Karpas-422 (cell line): ENCODE results near the gene SCN5A. TPM values are rescaled to one million over a fixed set of nuclear protein-coding genes. Genes with fewer than 3 reads are reported as not detected.

Experiments used
- DNase-seq: peaks from one replicate; pipeline ENCODE4 v3.0.0-alpha.2; 2015
- H2AFZ ChIP-seq: fragments of 200-600 bp; sonication (generic); 2 replicates; pipeline ENCODE4 v1.6.1; 2014; ENCODE audit warnings: antibody characterized with exemption, low read length, mixed read lengths
- H3K27ac ChIP-seq: fragments of 200-600 bp; sonication (generic); 2 replicates; pipeline ENCODE4 v1.5.1; 2014; ENCODE audit warnings: mild to moderate bottlenecking, low read length, moderate library complexity
- H3K27me3 ChIP-seq: fragments of 200-600 bp; sonication (generic); 2 replicates; pipeline ENCODE4 v1.6.1; 2014; ENCODE audit warnings: low read length, mixed read lengths
- H3K36me3 ChIP-seq: fragments of 200-600 bp; sonication (generic); 2 replicates; pipeline ENCODE4 v1.6.1; 2014; ENCODE audit warnings: low read length, mixed read lengths; ENCODE audit not compliant: insufficient read depth
- H3K4me1 ChIP-seq: fragments of 200-600 bp; sonication (generic); 2 replicates; pipeline ENCODE4 v1.6.1; 2014; ENCODE audit warnings: mild to moderate bottlenecking, low read length, mixed read lengths
- H3K4me2 ChIP-seq: fragments of 200-600 bp; sonication (generic); 2 replicates; pipeline ENCODE4 v1.6.1; 2014; ENCODE audit warnings: low read length, low read depth, mild to moderate bottlenecking; ENCODE audit not compliant: poor library complexity, severe bottlenecking
- H3K4me3 ChIP-seq: fragments of 200-600 bp; sonication (generic); 2 replicates; pipeline ENCODE4 v1.5.1; 2014; ENCODE audit warnings: mild to moderate bottlenecking, antibody characterized with exemption, low read length, mixed read lengths
- H3K79me2 ChIP-seq: fragments of 200-600 bp; sonication (generic); 2 replicates; pipeline ENCODE4 v1.6.1; 2014; ENCODE audit warnings: mild to moderate bottlenecking, low read length, mixed read lengths
- H3K9ac ChIP-seq: fragments of 200-600 bp; sonication (generic); 2 replicates; pipeline ENCODE4 v1.6.0; 2014; ENCODE audit warnings: low read length
- H3K9me2 ChIP-seq: fragments of 200-600 bp; sonication (generic), shearing (Covaris generic); replicated peaks from 2 replicates; pipeline ENCODE4 v1.6.0; 2014; ENCODE audit warnings: mild to moderate bottlenecking, low read length, moderate library complexity; ENCODE audit not compliant: insufficient read depth
- H3K9me3 ChIP-seq: fragments of 300-700, 200-600 bp; sonication (generic); 2 replicates; pipeline ENCODE4 v1.6.1; 2014; ENCODE audit warnings: low read length, mixed read lengths
- H4K20me1 ChIP-seq: fragments of 200-600 bp; sonication (generic); 2 replicates; pipeline ENCODE4 v1.6.1; 2014; ENCODE audit warnings: mild to moderate bottlenecking, antibody characterized with exemption, low read length, low read depth; ENCODE audit not compliant: insufficient read depth
- total RNA-seq: library from RNA; depleted of rRNA; stranded (reverse); fragments of >200 nt; shearing (Covaris generic); gene quantifications from 2 replicates; pipeline ENCODE4 v1.2.3, GENCODE V29; 2014; ENCODE audit warnings: low replicate concordance

Gene SCN5A
- total RNA-seq, 1 experiment from 2014 or later: not detected

GRCh38 chr3:38608961-38609360 is 40.5 kb downstream of the SCN5A start:
- Histone ChIP-seq H3K27me3 (no peaks in the 10 kb centered on the region), H3K27ac (no peak overlapping the region), H3K4me2 (no peak overlapping the region), H3K9me2 (no peaks in the 10 kb centered on the region), H3K4me1 (peaks cover 8% of the 10 kb centered on the region; the same call in 1 of the 2 replicates), H4K20me1 (no peaks in the 10 kb centered on the region), H3K36me3 (no peaks in the 10 kb centered on the region), H3K79me2 (no peaks in the 10 kb centered on the region), H3K9ac (no peak overlapping the region), H3K4me3 (no peak overlapping the region), H3K9me3 (no peaks in the 10 kb centered on the region), H2AFZ (no peak overlapping the region)
- no peak for DNase-seq

- Histone ChIP-seq H3K9me3 (no peaks in the 10 kb centered on the region), H3K4me3 (no peak overlapping the region), H3K79me2 (no peaks in the 10 kb centered on the region), H3K9ac (no peak overlapping the region), H3K9me2 (no peaks in the 10 kb centered on the region), H4K20me1 (no peaks in the 10 kb centered on the region), H3K36me3 (no peaks in the 10 kb centered on the region), H3K4me2 (no peak overlapping the region), H2AFZ (no peak overlapping the region), H3K27me3 (no peaks in the 10 kb centered on the region), H3K4me1 (peaks cover 8% of the 10 kb centered on the region; the same call in 1 of the 2 replicates), H3K27ac (no peak overlapping the region)
- DNase-seq: no peak
Measured at GRCh38 chr3:38608086-38608775, 41.3 kb downstream of the SCN5A start.

GRCh38 chr3:38606561-38606960 is 42.9 kb downstream of the SCN5A start:
- no peak overlapping the region for H3K4me2 ChIP-seq
- H3K79me2 ChIP-seq: no peaks in the 10 kb centered on the region
- peaks cover 8% of the 10 kb centered on the region; the same call in 1 of the 2 replicates for H3K4me1 ChIP-seq
- H3K4me3 ChIP-seq: no peak overlapping the region
- no peak for DNase-seq
- H3K27ac ChIP-seq: no peak overlapping the region
- H4K20me1 ChIP-seq: no peaks in the 10 kb centered on the region
- no peak overlapping the region for H3K9ac ChIP-seq
- H3K9me2 ChIP-seq: no peaks in the 10 kb centered on the region
- no peaks in the 10 kb centered on the region for H3K27me3 ChIP-seq
- H3K36me3 ChIP-seq: no peaks in the 10 kb centered on the region
- H3K9me3 ChIP-seq: no peaks in the 10 kb centered on the region
- H2AFZ ChIP-seq: no peak overlapping the region

GRCh38 chr3:38605981-38606380 is 43.5 kb downstream of the SCN5A start:
- Histone ChIP-seq H3K9me2 (no peaks in the 10 kb centered on the region), H3K9ac (no peak overlapping the region), H3K4me3 (no peak overlapping the region), H3K36me3 (no peaks in the 10 kb centered on the region), H2AFZ (no peak overlapping the region), H3K9me3 (no peaks in the 10 kb centered on the region), H3K4me2 (no peak overlapping the region), H3K27me3 (no peaks in the 10 kb centered on the region), H3K79me2 (no peaks in the 10 kb centered on the region), H4K20me1 (no peaks in the 10 kb centered on the region), H3K27ac (no peak overlapping the region), H3K4me1 (peaks cover 8% of the 10 kb centered on the region; the same call in 1 of the 2 replicates)
- DNase-seq: no peak

- no peaks in the 10 kb centered on the region for H3K79me2 ChIP-seq
- H3K9me3 ChIP-seq: no peaks in the 10 kb centered on the region
- H3K27me3 ChIP-seq: no peaks in the 10 kb centered on the region
- no peak for DNase-seq
- H3K4me2 ChIP-seq: no peak overlapping the region
- H3K4me1 ChIP-seq: peaks cover 8% of the 10 kb centered on the region; the same call in 1 of the 2 replicates
- H3K36me3 ChIP-seq: no peaks in the 10 kb centered on the region
- H3K4me3 ChIP-seq: no peak overlapping the region
- H3K9ac ChIP-seq: no peak overlapping the region
- no peaks in the 10 kb centered on the region for H3K9me2 ChIP-seq
- H2AFZ ChIP-seq: no peak overlapping the region
- no peak overlapping the region for H3K27ac ChIP-seq
- no peaks in the 10 kb centered on the region for H4K20me1 ChIP-seq
Measured at GRCh38 chr3:38604246-38604645, 45.2 kb downstream of the SCN5A start.

- Histone ChIP-seq H3K9ac (no peak overlapping the region), H3K9me3 (no peaks in the 10 kb centered on the region), H4K20me1 (no peaks in the 10 kb centered on the region), H2AFZ (no peak overlapping the region), H3K4me3 (no peak overlapping the region), H3K4me2 (no peak overlapping the region), H3K36me3 (no peaks in the 10 kb centered on the region), H3K27ac (no peak overlapping the region), H3K9me2 (no peaks in the 10 kb centered on the region), H3K4me1 (peaks cover 8% of the 10 kb centered on the region; the same call in 1 of the 2 replicates), H3K27me3 (no peaks in the 10 kb centered on the region), H3K79me2 (no peaks in the 10 kb centered on the region)
- no peak for DNase-seq
Measured at GRCh38 chr3:38603731-38604131, 45.8 kb downstream of the SCN5A start.

- no peak overlapping the region for H3K9ac ChIP-seq
- peaks cover 8% of the 10 kb centered on the region; the same call in 1 of the 2 replicates for H3K4me1 ChIP-seq
- H3K27ac ChIP-seq: no peak overlapping the region
- no peak for DNase-seq
- no peaks in the 10 kb centered on the region for H3K79me2 ChIP-seq
- H4K20me1 ChIP-seq: no peaks in the 10 kb centered on the region
- H3K36me3 ChIP-seq: no peaks in the 10 kb centered on the region
- H2AFZ ChIP-seq: no peak overlapping the region
- no peak overlapping the region for H3K4me2 ChIP-seq
- H3K9me3 ChIP-seq: no peaks in the 10 kb centered on the region
- no peaks in the 10 kb centered on the region for H3K9me2 ChIP-seq
- H3K27me3 ChIP-seq: no peaks in the 10 kb centered on the region
- H3K4me3 ChIP-seq: no peak overlapping the region
Measured at GRCh38 chr3:38602576-38603250, 46.8 kb downstream of the SCN5A start.

- H2AFZ ChIP-seq: no peak overlapping the region
- no peaks in the 10 kb centered on the region for H3K36me3 ChIP-seq
- H3K9ac ChIP-seq: no peak overlapping the region
- no peaks in the 10 kb centered on the region for H4K20me1 ChIP-seq
- no peaks in the 10 kb centered on the region for H3K9me3 ChIP-seq
- H3K27me3 ChIP-seq: no peaks in the 10 kb centered on the region
- no peak overlapping the region for H3K27ac ChIP-seq
- no peak overlapping the region for H3K4me3 ChIP-seq
- H3K79me2 ChIP-seq: no peaks in the 10 kb centered on the region
- peaks cover 7% of the 10 kb centered on the region; the same call in 1 of the 2 replicates for H3K4me1 ChIP-seq
- DNase-seq: no peak
- no peak overlapping the region for H3K4me2 ChIP-seq
- H3K9me2 ChIP-seq: no peaks in the 10 kb centered on the region
Measured at GRCh38 chr3:38601956-38602550, 47.4 kb downstream of the SCN5A start.
